ENCODE results near the gene ACADVL.

DNA sequence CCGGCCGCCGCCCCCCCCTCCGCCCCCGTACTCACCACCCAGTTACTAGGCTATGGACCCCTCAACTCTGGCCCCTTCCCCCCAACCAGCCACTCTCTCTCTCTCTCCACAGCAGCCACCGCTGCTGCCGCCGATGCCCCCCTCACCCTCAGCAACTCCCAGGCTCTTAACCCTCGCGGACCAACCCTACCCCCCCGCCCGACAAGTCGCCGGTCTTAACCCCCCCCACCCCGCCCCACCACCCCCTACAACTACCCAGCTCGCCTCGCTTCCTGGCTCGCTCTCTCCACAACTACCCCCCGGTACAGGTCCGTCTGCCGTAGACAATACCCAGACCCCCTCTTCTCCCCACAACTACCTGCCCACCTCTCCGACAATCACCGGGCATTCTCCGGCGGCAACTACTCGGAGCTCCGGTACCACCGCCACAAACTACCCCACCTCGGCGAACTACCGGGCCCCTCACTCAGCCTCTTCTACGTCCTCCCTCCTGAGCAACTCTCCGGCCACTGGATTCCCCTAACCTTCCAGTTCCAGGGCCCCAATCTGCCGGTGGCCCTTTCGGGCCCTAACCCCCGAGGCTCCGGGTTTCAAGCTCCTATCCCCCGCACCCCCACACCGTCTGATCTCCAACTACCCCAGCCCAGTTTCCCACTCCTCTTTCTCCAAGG lies 18.8 kb downstream of the ACADVL start:
- TF ChIP-seq, protein P1, sequence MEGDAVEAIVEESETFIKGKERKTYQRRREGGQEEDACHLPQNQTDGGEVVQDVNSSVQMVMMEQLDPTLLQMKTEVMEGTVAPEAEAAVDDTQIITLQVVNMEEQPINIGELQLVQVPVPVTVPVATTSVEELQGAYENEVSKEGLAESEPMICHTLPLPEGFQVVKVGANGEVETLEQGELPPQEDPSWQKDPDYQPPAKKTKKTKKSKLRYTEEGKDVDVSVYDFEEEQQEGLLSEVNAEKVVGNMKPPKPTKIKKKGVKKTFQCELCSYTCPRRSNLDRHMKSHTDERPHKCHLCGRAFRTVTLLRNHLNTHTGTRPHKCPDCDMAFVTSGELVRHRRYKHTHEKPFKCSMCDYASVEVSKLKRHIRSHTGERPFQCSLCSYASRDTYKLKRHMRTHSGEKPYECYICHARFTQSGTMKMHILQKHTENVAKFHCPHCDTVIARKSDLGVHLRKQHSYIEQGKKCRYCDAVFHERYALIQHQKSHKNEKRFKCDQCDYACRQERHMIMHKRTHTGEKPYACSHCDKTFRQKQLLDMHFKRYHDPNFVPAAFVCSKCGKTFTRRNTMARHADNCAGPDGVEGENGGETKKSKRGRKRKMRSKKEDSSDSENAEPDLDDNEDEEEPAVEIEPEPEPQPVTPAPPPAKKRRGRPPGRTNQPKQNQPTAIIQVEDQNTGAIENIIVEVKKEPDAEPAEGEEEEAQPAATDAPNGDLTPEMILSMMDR (IDR thresholded peaks at IDR 0.05; ENCODE audit: low read depth, low read length, missing input control) = no peak
- TF ChIP-seq HNF4G (IDR thresholded peaks at IDR 0.05) (no peak), TAF1 (conservative IDR thresholded peaks at IDR 0.05) (no peak), RXRA (IDR thresholded peaks at IDR 0.05) (no peak), RAD21 (IDR thresholded peaks at IDR 0.05) (no peak), GABPA (IDR thresholded peaks at IDR 0.05 in 1 of 2, conservative IDR thresholded peaks at IDR 0.05 in 1 of 2) (no peak)
- TF ChIP-seq, protein P2, sequence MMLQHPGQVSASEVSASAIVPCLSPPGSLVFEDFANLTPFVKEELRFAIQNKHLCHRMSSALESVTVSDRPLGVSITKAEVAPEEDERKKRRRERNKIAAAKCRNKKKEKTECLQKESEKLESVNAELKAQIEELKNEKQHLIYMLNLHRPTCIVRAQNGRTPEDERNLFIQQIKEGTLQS (IDR thresholded peaks at IDR 0.05) = no peak
- TF ChIP-seq, protein P3, sequence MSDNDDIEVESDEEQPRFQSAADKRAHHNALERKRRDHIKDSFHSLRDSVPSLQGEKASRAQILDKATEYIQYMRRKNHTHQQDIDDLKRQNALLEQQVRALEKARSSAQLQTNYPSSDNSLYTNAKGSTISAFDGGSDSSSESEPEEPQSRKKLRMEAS (IDR thresholded peaks at IDR 0.05) = no peak

Data from liver (tissue), 3 donors.